Forelimb muscle (tissue), 1 donor: Measurements from ENCODE around the gene SNED1. TPM values are rescaled to one million over a fixed set of nuclear protein-coding genes. Genes with fewer than 3 reads are reported as not detected.

ENCODE experiments used
- DNase-seq: peaks from one replicate; pipeline ENCODE4 v3.0.0-alpha.2; 2013; ENCODE audit warnings: low read depth
- polyA plus RNA-seq: library from polyadenylated mRNA; unstranded; fragments of 120-200 nt; gene quantifications from one replicate; pipeline ENCODE4 v1.2.1, GENCODE V29; 2013; ENCODE audit not compliant: insufficient read length

Gene SNED1
- polyA plus RNA-seq, 1 donor = 3.6 TPM

DNA sequence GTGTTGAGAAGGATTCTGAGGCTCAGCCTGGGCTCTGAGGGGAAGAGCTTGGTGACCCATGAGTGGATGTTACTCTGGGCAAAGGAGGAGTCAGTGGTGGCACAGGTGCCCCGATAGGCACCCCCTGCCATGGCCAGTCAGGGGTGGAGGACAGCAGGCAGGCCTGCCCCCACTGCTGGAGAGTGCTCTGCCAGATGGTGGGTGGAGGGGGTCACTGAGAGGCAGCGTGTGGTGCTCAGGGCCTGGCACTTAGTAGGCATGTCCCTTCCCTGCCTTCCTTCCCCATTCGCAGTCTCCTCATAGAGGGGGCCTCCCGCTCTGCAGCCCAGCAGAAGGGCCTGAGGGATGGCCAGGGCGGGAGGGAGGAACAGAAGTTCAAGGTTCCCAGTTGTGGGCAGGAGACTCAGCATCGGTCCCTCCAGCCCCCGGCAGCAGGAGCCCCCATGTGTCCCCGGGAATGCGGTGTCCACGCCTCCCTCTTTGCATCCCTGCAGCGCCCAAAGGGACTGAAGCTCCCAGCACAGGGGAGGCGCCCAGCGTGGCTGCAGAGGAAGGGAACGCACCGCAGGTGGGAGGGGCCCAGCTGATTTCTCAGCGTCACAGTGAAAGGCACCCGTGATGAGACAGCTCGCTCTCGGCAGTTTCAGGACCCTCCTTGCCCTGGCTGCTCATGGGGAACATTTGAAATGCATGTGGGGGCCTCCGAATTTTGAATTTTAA, 5.7 kb upstream of the SNED1 start:
- DNase-seq = no peak

DNA sequence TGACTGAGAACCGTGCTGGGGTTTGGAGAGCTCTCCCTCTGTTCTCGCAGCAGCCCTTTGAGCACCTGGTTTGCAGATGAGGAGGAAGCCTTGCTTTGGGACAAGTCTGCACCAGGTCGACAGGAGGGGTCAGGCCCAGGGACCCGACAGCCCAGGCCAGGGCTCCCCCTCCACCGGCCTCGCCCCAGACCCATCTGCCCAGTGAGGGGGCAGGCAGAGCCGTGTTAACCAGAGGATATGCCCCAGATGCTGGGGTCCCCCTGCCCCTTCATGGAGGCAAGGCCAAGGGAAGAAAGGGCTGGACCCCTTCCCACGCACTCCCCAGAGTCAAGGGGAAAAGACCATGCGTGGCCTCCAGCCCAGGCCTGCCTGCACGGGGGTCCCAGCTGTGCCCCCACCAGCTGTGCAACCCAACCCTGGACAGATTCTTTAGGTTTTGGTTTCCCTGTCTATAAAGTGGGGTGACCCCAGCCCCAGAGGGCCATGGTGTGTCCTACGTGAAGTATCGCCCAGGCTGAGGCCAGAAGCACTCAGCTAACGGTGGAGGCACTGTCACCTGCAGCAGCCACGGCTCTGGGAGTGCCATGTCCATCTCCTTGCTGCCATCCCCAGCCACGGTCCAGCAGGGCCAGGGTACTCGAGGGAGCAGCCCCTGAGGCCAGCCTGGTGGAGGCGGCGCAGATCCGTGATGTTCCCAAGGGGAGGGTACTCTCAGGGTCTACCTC, 4.8 kb upstream of the SNED1 start:
- DNase-seq = no peak

DNA sequence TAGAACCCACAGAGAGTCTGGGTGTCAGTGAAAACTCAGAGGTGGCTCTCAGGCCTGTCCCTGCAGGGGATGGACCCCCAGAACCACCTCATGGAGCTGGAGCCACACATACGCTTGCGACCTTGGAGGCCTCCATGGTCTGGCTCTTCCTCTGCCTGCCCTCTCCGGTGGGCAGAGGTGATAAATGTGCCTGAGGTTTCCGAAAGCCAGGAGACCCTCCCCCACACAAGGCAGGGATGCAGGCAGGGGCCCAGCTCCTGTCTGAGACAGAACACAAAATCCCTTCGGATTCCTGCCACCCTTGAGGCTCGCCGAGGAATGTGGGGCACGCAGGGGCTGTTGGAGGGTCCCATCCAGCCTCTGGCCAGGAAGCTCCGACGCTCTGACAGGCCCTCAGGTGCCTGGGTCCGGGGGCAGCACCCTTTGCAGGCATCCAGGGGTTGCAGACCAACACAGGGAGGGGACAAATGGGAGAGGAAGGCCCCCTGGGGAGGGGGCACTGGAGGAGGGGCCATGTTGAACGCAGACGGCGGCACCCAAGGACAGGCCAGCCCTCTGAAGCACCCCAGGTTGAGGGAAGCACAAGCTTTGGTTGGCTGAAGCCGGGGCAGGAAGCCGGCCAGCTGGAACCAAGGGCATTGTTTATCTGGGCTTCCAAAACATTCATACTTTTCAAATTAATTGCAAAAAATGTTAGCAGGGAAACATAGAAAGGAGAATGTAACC, 4.1 kb upstream of the SNED1 start:
- no peak for DNase-seq

DNA sequence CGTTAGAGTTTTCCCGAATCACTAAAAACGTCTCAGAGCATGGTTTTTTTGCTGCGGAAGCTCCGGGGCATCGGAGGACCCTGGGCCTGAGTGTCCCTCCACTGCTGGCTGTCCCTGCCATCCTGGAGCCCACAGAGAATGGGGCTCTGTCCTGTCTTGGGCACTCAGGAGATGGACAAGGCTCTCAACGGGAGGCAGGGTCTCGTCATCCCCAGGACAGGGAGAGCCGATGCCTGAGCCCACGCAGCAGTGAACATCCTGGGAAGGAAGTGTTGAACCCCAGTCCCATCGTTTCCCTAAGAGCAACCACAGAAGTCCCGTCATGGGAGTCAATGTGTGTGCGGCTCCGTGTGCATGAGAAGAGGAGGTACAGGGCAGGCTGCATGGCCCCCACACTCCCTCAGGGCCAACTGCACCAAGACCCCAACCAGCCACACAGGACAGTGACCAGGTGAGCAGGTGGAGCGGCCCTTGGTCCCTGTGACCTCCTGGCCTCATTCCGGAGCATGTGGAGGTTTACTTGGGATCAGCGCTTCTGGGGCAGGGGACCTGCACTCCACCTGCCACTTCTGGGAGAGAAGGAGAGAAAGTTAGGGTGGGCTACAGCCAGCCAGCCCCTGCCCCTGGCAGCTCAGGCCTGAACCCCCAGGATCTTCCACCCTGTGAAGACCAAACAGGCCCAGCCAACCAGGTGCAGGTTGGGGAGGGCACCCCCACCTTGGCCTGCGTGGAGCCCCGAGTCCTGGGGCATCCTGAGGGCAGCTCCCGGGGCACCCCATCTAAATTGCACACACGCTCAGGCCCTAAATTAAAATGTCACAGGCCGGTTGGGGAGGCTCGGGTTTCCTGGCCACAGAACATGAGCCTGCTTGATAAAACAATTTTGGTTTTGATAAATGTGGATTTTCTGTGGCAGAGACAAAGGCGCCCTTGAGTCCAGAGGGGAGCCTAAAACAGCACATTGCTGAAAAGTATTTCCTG, 3.1 kb upstream of the SNED1 start:
- no peak for DNase-seq

DNA sequence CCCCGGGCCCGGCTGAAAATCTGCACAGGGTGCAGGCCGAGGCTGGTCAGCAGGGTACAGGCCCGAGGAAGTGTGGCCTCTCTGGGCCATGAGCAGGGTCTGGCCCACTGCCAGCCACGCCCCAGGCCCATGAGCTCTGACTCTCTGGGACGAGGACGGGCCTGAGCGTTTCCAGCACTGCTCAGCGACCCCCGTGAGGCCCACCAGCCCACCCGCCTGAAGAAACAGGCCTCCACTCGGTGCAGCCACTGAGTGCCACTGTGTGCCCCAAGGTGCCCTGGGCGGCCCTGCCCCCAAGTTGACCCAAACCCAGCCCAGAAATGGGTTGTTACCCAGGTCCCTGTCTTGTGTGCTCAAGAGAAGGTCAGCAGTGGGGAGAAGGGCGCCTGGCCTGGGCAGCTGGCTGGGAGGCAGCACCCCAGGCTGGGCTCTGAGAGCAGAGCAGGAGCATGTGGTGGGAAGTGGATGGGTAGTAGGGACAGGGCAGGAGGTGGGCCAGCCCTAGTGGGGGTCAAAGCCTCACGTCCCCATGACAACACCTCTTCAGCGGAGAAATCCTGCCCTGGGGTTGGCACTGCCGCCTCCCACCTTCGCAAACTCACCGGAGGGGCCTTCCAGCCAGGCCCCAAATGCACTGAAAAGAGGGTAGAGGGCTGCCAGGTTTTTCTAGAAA, 2.1 kb upstream of the SNED1 start:
- DNase-seq = no peak

DNA sequence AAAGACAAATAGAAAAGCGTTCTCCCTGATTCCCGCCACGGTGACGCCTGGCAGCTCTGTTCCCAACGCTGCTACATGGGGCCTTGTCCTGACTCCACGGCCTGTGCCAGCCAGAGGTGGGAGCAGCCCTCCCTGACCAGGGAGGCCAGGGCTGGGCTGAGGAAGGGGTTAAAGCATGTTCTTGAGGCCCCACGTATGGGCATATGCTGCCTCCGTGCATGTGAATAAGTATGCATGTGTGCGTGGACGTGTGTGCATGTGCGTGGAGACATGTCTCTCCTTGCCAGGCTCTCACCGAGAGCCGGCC, 1.6 kb upstream of the SNED1 start:
- DNase-seq = no peak

DNA sequence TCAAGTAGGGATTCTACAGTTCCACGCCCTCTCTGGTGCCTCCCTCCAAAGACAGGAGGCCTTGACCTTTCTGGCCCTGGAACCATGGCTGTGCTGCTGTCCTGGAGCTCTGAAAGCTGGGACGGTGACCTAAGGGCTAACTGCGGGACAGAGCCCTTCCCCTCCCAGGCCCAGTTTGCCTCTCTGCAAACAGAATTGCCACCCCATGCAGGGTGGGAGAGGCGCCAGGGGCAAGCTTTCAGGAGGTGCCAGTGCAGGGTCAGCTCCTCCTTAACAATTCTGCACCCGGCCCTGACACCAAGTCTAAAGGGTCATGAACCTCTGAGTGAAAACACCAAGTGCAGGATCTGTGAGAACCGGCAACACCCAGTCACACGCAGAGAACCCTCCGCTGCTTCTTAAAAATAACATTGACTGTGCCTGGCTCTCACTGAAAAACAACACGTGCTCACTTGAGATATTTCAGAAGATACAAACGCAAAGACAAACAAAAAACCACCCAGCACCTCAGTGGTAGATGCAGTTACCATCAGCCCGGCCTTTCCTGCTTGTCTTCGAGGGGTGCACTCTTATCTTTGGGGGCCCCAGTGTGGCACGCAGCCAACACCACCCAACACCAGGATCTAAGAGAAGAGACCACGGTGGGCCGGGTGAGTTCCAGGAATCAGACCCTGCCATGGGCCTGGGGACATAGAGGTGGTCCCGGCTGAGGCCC, 1.1 kb upstream of the SNED1 start:
- no peak for DNase-seq

DNA sequence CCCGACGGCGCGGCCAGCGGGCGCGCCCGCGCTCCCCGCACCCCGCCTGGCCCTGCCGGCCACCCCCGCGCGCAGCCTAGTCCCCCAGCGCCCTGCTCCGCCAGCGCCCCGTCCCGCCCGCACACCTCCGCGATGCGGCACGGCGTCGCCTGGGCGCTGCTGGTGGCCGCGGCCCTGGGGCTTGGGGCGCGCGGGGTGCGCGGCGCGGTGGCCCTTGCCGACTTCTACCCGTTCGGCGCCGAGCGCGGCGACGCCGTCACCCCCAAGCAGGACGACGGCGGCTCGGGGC, 232 bp downstream of the SNED1 start:
- no peak for DNase-seq

DNA sequence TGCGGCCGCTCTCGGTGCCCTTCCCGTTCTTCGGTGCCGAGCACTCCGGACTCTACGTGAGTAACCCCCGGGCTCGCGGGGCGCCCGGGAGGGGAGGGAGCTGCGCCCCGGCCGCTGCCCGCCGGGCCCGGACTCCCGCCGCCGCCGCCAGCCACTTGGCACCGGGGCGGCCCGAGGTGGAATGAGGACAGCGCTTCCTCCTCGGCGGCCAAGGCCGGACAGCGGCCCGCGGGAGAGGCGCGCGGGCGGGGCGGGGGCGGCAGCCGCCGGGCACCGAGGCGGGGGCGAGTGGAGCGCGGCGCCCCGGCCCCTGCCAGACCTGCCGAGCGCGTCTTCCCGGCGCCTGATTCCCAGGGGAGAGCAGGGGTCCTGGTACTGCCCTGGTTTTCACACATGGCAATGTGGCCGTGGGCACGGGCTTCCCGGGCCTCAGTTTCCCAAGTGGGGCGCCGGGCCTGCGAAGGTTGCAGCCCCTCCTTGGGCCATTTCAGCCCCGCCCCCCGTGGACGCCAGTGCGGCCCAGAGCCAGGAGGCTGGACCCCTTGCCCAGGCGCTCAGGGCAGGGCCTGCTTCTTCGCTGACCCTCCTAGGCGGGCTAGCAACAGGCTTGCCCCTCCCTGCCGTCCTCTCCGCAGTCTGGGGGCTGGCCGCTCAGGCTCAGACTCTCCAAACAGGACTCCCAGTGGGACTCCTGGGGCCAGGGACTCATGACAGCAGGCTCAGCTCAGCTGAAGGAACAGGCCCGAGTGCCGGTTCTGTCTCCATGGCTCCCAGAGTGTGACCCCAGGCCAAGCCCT, 775 bp downstream of the SNED1 start:
- DNase-seq = no peak

DNA sequence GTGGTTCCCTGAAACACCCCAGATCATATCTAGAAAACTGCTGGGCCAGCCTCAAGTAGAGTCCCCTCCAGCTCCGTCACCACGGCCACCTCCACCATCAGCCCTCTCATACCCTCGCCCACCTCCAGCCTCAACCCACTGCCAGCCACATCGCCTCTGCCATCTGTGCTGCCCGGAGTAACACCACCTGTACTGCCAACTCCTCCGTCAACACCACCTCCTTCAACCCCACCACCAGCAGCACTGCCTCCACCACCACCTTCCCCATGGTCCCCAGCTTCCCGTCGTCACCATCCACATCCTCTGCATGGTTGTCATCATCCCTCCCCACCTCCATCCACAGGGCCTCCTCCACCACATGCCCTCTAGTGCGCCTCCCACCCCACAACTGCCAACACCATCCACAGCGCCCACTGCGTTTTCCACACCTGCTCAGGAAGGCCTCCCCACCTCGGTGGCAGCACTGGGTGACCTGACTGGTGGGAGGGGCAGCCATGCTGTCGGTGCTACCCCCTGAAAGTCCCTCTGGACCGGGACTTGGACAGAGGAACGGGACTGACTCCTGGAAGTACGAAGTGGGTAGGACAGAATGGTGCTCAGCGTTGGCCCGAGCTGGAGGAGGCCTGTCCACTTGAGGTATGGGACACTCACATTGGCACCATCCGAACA, 1.6 kb downstream of the SNED1 start:
- no peak for DNase-seq

DNA sequence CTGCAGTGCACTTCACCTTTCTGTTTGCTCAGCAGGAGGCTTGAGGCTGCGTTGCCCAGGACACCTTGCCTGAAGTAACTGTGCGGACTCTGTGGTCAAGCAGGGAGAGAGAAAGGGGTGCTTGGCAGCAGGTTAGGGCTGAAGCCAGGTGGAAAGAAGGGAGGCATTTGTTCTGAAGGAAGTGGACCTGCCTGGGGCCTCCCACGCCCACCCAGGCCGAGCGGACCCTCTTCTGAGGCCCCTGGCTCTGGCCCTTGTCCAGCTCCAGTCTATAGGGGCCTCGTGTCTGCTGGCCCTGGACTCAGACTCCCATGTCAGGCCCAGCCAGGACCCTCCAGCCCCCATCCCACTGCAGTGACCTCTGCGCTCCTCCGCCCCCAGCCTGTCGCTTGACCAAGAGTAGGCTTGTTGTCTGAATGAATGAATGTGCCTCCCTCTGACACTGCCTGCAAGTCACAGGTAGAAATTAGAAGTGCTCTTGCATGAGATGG, 2.5 kb downstream of the SNED1 start:
- no peak for DNase-seq

DNA sequence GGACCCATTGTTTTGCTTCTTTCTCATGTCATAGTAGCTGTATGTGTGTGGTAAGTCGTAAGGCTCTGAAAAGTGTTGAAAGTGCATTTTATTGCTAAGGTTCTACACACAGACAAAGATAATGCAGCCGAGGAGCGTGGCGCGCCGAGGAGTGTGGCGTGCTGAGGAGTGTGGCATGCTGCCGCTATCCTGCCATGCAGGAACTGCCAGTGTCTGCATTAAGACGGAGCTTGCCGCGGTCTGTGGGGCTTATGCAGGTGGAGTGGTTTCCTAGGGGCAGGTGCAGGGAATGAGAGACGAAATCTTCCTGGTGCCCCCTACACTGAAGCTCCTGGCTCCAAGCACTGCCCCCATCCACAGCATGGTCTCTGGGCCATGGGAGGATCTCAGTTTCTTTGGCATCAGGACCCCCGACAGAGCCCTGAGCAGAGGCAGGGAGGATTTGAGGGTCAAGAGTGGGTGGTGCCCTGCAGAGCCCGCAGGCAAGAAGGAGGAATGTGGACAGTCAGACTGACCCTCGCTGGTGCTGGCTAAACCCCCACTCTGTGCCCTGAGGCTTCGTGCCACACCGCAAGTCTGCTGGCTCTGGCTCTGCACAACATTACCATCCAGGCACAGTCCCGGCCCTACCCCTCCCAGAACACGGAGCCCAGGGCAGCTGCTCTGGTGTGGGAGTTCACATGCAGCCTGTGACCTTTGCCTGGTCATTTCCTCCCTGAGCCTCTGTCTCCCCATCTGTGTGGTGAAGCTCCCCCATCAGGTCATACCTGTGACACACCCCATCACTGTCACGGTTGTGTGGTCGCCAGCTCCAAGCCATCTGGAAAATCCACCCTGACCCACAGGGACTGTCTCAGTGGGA, 3.2 kb downstream of the SNED1 start:
- no peak for DNase-seq

DNA sequence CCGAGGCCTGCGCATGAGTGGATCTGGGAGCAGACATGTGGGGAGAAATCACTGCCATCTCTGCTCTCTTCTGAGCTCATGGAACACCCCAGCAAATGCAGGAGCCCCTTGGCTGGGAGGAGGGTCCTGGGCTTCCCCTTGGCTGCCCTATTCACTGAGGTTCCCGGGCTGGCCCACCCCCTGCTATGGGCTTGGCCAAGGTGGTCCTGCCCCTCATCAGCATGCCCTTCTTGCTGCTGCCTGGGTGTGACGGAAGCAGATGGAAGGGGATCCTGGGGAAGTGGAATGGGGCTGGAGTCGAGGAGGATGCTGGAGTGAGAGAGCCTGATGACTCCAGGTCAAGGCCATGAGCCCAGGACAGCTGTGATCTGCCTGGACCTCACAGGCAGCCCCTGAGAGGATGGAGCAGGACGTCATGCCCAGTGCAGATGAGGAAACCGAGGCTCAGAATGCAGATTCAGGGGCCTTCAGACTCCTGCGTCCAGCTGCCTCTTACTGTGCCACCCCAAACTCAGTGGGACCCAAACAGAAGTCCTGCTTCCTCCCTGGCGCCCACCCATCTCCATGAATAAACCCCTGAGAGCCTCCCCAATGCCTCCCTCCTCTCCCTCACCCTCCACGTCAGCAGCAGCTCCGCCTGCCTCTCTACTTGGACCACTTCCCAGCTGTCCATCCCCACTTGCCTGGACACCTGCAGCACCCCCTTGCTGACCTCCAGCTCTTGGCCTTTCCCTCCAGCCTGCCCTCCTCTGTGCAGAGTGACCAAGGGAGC, 4.0 kb downstream of the SNED1 start:
- no peak for DNase-seq

DNA sequence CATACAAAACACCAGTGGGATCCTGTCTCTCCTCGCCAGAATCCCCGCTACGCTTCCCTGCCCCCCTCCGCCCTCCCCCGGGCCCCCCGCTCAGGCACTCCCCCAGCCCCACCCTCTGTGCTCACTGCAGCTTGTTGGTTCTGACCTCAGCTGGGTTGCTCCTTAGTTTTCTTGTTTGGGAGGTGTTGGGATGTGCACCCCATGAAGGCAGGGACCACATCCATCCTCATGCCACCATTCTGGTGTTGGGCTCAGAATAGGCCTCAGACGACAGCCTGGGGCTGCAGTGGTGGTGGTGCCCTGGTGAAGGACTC, 4.6 kb downstream of the SNED1 start:
- no peak for DNase-seq

DNA sequence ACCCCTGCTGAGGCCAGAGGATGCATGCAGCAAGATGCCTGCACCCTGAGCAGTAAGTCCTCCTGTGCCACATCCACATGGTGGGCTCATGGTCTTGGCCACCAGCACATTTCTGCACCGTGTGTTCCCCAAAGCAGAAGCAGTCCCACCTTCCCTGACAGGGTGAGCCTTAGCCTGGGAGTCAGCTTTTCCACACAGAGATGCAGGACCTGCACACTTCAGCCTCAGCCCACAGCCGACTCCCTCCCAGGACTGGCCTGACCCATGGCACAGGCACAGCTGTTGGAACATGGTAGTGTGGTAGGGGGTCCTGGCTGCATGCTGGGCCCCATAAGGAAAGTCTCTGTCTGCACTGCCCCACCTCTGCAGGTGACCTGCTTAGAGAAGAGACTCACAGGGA, 5.0 kb downstream of the SNED1 start:
- no peak for DNase-seq

DNA sequence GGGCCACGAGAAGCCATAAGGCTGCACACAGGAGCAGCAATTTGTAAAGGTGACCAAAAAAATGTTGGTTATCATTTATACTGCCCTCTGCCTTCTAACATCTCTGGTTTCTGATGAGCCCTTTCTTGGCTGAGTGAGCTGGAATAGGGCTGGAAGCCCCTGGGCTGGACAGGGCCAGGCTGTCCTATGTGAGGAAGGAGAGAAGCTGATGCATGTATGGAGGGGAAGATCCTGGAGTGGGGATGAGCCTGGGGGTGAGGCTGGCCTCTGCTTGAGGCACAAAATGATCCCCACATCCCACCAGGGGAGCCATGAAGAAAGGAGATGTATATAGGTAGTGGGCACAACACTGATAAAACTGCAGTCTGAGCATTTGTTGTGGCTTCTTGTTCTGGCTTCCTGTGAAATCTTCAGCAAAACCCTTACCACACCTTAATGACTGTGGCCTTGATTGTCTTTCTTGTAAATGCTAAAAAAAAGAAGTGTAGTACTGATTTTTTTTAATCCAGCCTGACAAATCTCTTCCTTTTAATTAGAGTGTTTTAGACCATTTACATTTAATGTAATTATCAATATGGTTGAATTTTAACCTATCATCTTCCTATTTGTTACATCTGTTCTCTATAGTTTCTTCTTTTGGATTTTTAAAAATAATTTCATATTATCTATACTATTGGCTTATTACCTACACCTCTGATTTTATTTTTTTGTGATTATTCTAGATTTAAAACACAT, 5.6 kb downstream of the SNED1 start:
- no peak for DNase-seq

DNA sequence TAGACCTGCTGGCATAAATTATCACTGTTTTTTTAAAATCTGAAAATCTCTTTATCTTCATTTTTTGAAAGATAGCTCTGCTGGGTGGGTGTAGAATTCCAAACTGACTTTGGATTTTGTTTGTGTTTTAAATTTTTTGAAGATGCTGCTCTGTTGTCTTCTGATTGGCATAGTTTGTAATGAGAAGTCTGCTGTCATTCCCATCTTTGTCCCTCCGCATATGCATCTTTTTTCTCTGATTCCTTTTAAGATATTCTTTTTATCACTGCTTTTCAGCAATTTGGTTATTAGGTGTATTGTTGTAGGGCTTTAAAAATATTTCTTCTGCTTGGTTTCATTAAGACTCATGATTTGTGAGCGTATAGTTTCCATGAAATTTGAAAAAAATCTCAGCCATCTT, 7.2 kb downstream of the SNED1 start:
- DNase-seq = no peak
